Activated CD4-positive, alpha-beta T cell treated with anti-CD3 and anti-CD28 coated beads for 1 hour (primary cell): ENCODE measurements around the gene SIGLEC11.
"Not testable (repeated sequence)": the region's sequence is repeated elsewhere in the genome, so short reads cannot be mapped to it uniquely, and the experiment has no call there.

ENCODE experiments used
- DNase-seq: peaks from one replicate; pipeline ENCODE4 v3.0.0-alpha.2; 2020

SIGLEC11 gene

DNA sequence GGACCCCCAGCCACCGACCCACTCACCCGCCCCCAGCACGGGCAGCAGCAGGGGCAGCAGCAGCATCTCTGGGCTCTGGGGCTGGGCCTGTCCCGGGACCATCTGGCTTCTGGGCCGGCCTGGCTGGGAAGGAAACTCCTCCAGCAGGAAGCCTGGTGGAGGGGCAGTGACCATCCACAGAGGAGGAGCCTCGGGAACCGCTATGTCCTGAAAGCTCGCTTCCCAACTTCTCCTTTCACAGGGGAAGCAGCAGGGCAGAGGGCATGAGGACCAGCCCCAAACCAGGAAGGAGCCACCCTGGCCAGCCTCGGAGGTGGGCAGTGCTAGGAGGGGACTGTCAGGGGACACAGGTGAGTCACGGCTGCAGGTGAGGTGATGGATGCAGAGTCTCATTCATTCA, at the start of gene SIGLEC11:
SIGLEC11 (minus strand) TSS at position 193 of the 400 bp plus-strand sequence; CDS start at position 102, 91 bp downstream.
- DNase-seq = not testable (repeated sequence)

- no peak for DNase-seq
These were observed 47.6 kb upstream of the SIGLEC11 start for GRCh38 chr19:50008532-50008931.

GRCh38 chr19:50007947-50008346, 47.0 kb upstream of the SIGLEC11 start:
- DNase-seq = no peak

DNA sequence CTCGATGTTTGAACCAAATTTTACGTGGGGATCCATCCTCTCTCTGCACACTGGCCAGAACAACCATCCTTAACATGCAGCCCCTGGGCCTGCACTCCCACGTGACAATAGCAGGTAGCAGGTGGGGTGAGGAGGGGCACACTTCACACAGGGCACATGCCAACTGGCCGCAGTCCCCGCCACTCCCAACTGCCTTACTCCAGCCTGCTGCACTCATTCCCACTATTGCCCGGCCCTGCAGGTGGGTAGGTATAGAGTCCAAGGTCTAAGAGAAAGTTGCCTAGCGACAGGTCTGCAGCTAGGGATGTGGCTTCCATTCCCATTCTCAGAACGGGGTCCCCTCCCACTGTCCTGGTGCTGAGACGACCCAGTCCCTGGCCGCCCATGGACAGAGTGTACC, 46.2 kb upstream of the SIGLEC11 start:
- no peak for DNase-seq

DNA sequence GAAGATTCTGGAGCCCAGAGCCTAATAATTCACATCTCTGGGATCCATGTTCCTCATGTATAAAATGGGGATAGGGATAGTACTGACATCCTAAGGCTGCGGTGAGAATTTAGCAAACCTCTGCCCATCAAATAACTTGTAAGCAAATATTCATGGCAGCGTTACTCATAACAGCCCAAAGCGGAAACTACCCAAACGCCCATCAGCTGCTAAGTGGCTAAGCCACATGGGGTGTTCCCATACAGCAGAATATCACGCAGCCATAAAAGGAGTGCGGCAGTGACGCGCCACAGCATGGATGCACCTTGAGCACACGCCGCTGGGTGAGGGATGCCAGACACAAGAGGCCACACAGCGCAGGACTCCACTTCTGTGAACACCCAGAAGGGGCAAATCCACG, 44.5 kb upstream of the SIGLEC11 start:
- DNase-seq = no peak

DNA sequence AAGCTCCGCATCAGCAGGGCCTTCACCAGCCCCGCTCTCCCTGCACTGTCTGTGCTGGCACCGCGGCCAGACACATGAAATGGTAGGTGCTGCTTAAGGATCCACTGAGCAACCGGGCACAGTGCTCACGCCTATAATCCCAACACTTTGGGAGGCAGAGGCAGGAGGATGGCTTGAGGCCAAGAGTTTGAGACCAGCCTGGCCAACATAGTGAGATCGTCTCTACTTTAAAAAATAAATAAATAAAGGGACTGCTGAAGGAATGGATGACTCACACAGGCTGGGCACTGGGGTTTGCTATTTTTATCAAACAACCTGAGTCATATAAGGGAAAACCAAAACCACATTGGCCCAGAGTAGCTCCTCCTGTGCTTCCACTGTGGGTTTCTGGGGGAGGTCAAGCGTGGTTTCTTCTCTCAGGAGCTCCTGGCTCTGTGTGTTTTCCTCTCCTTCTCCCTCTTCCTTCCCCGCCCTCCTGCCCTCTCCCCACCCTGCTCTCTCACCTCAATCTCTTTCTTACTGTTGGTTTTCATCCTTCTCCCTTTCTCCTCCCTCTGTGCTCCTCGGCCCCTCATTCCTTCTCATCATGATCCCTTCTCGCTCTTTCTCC, 42.9 kb upstream of the SIGLEC11 start:
- DNase-seq = no peak

- DNase-seq = no peak
These were observed 42.3 kb upstream of the SIGLEC11 start for GRCh38 chr19:50003254-50003788.

GRCh38 chr19:50002386-50002960, 41.5 kb upstream of the SIGLEC11 start:
- DNase-seq = no peak

DNA sequence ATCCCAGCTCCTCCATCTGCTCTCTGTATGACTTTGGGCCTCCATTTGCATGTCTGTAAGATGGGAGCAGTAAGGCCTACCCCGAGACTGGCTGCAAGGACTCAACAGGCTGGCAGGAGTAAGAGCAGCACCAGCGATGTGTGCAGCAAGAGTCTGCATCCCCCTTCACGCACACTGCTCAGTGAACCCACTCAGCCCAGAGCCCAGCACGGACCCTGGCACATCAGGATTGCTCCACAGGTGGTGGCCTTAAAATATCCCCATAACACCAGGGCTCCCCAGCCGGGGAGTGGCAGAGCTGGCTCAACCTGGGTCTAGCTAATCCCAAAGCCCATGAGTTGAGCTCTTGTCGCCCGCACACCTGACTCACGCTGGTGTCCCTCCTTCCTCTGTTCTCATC, 40.8 kb upstream of the SIGLEC11 start:
- DNase-seq = no peak

- DNase-seq = no peak
These were observed 40.0 kb upstream of the SIGLEC11 start for GRCh38 chr19:50000841-50001557.

DNA sequence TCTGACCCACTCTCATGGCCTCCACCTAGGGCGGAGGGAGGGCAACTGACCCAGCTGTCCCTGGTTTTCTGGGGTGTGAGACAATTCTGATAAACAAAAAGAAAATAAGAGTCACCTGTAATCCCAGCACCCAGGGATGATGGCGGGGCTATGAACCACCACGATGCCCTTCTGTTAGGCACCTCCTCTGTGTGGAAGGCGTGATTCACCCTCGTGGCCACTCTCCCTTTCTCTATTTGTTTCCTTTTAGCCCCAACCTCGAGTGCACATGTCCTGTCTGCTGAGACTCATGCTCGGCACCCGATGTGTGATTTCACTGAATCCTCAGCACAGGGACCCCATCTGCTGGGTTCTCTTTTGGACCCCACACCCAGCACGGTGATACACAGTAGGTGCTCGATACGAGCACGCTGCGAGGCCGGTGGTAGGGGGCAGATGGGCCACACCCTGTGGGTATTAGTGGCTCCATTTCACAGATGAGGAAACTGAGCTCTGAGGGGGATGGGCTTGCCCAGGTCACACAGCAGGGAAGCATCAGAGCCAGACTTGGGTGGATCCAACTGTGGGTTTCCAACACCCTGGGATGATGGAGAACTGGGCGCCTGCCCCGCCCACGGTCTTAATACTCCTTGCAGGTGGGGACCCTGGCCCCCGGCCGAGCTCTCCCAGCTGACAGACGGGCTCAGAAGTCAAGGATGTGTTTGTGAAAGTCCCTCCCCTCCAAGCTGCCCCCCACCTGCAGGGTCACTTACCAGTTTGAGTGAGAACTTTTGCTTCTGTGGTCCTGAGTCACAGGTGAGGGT, 39.3 kb upstream of the SIGLEC11 start:
- DNase-seq = no peak

DNA sequence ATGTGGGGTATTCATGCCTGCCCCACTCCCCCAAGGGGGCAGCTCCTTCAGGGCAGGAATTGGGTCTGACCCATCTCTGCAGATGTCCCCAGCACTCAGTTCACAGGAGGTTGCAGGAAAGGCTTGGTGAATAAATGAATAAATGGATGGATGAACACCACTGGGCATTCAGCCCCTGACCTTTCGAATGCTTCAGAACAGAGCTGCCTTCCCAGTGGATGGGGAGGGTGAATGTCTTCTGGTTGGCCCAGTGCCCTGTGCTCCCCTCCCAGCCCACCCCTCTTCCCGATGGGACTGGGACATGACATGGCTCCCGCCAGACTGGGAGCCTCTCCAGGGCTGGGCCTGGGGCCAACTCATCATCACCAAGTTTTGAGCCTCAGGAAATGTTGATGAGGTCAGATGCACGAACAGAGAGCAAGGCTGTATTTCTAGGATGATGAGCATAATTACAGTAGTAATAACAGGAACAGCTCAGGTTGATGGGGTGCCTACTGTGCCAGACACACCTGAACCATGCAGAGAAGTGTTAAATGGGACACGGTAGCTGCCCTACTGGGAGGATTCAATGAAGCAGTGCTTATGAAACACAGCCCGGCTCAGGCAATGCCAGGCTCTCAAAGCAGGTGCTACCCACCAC, 38.5 kb upstream of the SIGLEC11 start:
- DNase-seq = no peak

- no peak for DNase-seq
These were observed 36.7 kb upstream of the SIGLEC11 start for GRCh38 chr19:49997709-49998108.

DNA sequence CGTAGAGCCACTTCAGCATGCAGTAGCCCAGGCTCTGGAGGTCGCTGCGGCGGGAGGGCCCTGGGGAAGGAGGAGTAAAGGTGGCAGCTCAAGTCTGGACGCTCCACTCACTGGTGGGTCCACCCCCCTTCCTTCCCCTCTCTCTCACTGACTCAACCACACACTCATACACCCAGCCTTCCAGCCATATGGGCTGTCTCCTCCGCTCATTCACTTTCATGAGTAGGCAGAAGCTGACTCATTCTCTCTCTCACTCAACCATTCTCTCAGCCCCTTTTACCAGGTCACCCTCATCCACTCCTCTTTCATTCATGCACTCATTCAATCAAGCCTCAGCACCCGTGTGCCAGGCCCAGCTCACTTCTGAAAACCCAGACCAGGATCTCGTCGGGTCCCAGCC, 27.5 kb upstream of the SIGLEC11 start:
- no peak for DNase-seq

- DNase-seq = no peak
These were observed 27.0 kb upstream of the SIGLEC11 start for GRCh38 chr19:49988007-49988406.

DNA sequence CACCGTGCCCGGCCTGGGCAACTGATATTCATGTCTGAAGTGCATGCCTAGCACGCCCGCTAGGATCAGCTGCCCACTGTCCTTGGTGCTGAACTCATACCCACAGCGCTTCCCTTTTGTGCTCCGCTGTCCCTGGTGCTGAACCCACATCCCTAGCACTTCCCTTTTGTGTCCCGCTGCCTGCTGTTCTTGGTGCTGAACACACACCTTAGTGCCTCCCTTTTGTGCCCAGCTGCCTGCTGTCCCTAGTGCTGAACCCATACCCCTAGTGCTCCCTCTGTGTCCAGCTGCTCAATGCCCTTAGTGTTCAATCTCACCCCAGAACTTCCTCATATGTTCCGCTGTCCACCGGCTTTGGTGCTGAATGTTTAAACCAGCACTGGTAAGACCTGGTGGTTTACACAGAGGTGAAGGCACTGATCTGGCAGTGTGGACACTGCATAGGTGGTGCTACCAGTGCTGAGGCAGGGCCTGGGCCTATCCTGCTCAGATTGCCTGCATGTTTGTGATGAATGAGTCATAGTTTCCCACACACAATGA, 26.3 kb upstream of the SIGLEC11 start:
- peak; percentile 48 for DNase-seq

DNA sequence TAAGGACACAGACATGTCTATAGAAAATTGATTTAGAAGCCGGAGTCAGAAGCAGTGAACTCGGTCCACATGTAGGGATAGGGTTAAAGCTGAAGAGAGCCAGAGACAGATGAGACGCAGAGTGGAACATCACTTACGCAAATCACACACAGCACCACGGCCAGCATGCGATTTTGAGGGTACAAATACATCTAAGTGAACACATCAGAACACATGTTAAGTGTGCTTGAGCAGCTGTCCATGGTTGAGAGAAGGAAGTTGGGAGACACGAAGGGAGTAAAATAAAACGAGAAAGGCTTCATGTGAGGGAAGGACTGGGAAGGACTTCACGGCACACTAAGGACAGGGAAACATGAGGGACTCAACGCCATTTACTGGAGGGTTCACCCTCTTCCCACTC, 25.4 kb upstream of the SIGLEC11 start:
- DNase-seq = no peak

GRCh38 chr19:49985871-49986270, 24.9 kb upstream of the SIGLEC11 start:
- no peak for DNase-seq

DNA sequence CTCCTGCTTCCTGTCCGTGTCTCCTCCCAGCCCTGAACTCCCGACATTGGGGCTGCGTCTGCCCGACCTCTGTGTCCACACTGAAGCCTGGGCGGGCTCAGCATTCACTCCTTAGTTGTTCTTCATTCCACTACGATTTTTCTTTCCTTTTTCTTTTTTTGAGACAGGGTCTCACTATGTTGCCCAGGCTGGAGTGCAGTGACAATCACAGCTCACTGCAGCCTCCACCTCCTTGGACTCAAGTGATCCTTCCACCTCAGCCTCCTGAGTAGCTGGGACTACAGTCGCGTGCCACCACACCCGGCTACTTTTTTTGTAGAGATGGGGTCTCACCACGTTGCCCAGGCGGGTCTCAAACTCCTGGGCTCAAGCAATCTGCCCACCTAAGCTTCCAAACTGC, 23.5 kb upstream of the SIGLEC11 start:
- DNase-seq = no peak

- DNase-seq = peak; percentile 59
These were observed 22.8 kb upstream of the SIGLEC11 start for GRCh38 chr19:49983645-49984229.

GRCh38 chr19:49981603-49982593, 20.9 kb upstream of the SIGLEC11 start:
- no peak for DNase-seq
